Heart left ventricle (tissue), 16 donors: ENCODE measurements around the gene GIMAP7. TPM values are rescaled to one million over a fixed set of nuclear protein-coding genes. Genes with fewer than 3 reads are reported as not detected.
"Not testable (repeated sequence)": the region's sequence is repeated elsewhere in the genome, so short reads cannot be mapped to it uniquely, and the experiment has no call there.

Source experiments
- ATAC-seq, 4 donors: fragments of 200-7000 bp; cut with Tn5 transposase; one replicate each; pipeline ENCODE4 v1.9.1; 2020 to 2022; ENCODE audit warnings: moderate library complexity in 4 of 4, mild to moderate bottlenecking in 3 of 4, moderate number of reproducible peaks in 1 of 4
- DNase-seq, 5 donors: peaks; one replicate each; pipeline ENCODE4 v3.0.0-alpha.2; 2020
- H3K27ac ChIP-seq, 12 donors: fragments of 200-600 bp; sonication (generic) in 4 of 12; one replicate each; pipeline versions ENCODE4 v1.5.0 to v1.8.0; 2016 to 2022; ENCODE audit warnings: mild to moderate bottlenecking in 2 of 12
- H3K27me3 ChIP-seq, 9 donors: fragments of 200-600 bp; sonication (generic) in 2 of 9; one replicate each; pipeline versions ENCODE4 v1.5.1 to v1.8.0; 2016 to 2022; ENCODE audit warnings: mild to moderate bottlenecking in 3 of 9
- H3K36me3 ChIP-seq, 9 donors: fragments of 200-600 bp; sonication (generic) in 2 of 9; one replicate each; pipeline versions ENCODE4 v1.5.0 to v1.8.0; 2018 to 2022; ENCODE audit warnings: mild to moderate bottlenecking in 2 of 9
- H3K4me1 ChIP-seq, 12 donors: fragments of 200-600 bp; sonication (generic) in 4 of 12; one replicate each; pipeline versions ENCODE4 v1.5.0 to v1.8.0; 2016 to 2022; ENCODE audit warnings: mild to moderate bottlenecking in 3 of 12
- H3K4me3 ChIP-seq, 12 donors: fragments of 200-600 bp; sonication (generic) in 4 of 12; one replicate each; pipeline versions ENCODE4 v1.5.0 to v1.8.0; 2017 to 2022; ENCODE audit warnings: mild to moderate bottlenecking in 9 of 12, moderate library complexity in 4 of 12
- H3K9me3 ChIP-seq, 12 donors: fragments of 200-600 bp; sonication (generic) in 4 of 12; one replicate each; pipeline versions ENCODE4 v1.5.0 to v1.8.0; 2016 to 2022; ENCODE audit warnings: mild to moderate bottlenecking in 1 of 12
- POLR2A ChIP-seq, 2 donors: fragments of 450-650 bp; IDR thresholded peaks; one replicate each; pipeline ENCODE4 v1.6.1; 2017; ENCODE audit warnings: antibody characterized with exemption in 2 of 2, mild to moderate bottlenecking in 2 of 2, moderate library complexity in 2 of 2
- WGBS, 4 donors: extraction: QIAGEN DNeasy Blood & Tissue Kit in 2 of 4; methylation state at CpG; one replicate each; pipeline versions ENCODE4 v1.1.5 to v1.1.7; 2013 to 2018; 5-methylcytosine and 5-hydroxymethylcytosine counted together
- intact Hi-C, 10 donors: fragments of 100-400 bp; cut with DNase I; formaldehyde crosslinking; loops; one replicate each; pipeline versions ENCODE4 v1.11.1 to v1.14.2; 2022
- polyA plus RNA-seq, 2 donors: library from polyadenylated mRNA; stranded (reverse); fragments of 200-250 nt; gene quantifications; one replicate each; pipeline ENCODE4 v1.2.3, GENCODE V29; 2013
- total RNA-seq, 9 donors: library from RNA; depleted of rRNA in 2 of 9; stranded (reverse); fragments of >200 nt in 2 of 9; fragmentation: NEBNext Ultra II Directional in 3 of 9; extraction: Animal tissue kit (Norgen Biotek cat#: 25700) in 3 of 9; gene quantifications; one replicate each; pipeline versions ENCODE4 v1.1.0 to v1.2.4, GENCODE V29; 2016 to 2023
- TF ChIP-seq, protein P1 (sequence below), 12 donors: fragments of 200-600 bp; sonication (generic) in 4 of 12; IDR thresholded peaks; one replicate each; pipeline versions ENCODE4 v1.5.0 to v1.8.0; 2018 to 2022; ENCODE audit warnings: antibody characterized with exemption in 12 of 12, mild to moderate bottlenecking in 5 of 12
- donor health status: ischemic (EF 13 %, LVEDD 7.1; RV severe dilation, severe dysfunction).
- donor health status: healthy with polysubstance abuse.
- donor health status: DM: no; HTN: yes; CAD: no.
- donor health status: DM: no; HTN: no; CAD: no.
- donor health status: ischemic (EF 25% LVEDD 6.9; RV normal size, moderate dysfunction).
- donor health status: ischemic (EF 25% LVEDD 5.7; RV mildly dilated, moderate dysfunction).
- donor health status: healthy.
- donor health status: DM: yes; HTN: yes; CAD: no.
- donor health status: ischemic (EF 35%, LVEDD 5.7; RV mildly dilated, moderate dysfunction).
- donor health status: nonischemic (EF 11% LVEDD 7.7; RV severe dilation, severe dysfunction).
- donor health status: DM: yes; HTN: yes; CAD: no.
- donor health status: PGD.
- donor health status: ischemic (EF 29% LVEDD 5.4; RV normal size, mild dysfunction).
- donor health status: nonischemic (EF 23%, LVEDD 6.1; RV moderate dilation, normal function).

GIMAP7 gene
- total and polyA plus RNA-seq, 11 donors: 14.4 to 48.0 (median 20.0) TPM

GRCh38 chr7:150481186-150481920 lies 33.3 kb upstream of the GIMAP7 start:
- peak overlapping the region in 1 of 12 donors; percentile 2 for H3K4me3 ChIP-seq
- DNase-seq (peak in 1 of 5 donors; percentile 51), ATAC-seq (peak in 3 of 4 donors; percentile 11 to 35 (median 25))
- intact Hi-C loops: loop anchor here in 1 of 10 donors (5.0 kb wide), 1 partner anchor 36 kb away; no protein-coding TSS in a partner anchor
- peaks cover 0 to 33% (median 12%) of the 10 kb centered on the region in 9 donors for H3K36me3 ChIP-seq
- peak overlapping the region; percentile 1 to 96 (median 72) for H3K27ac ChIP-seq
- H3K9me3 ChIP-seq: no peaks in the 10 kb centered on the region
- TF ChIP-seq POLR2A (IDR thresholded peaks at IDR 0.05): no peak
- TF ChIP-seq, protein P1, sequence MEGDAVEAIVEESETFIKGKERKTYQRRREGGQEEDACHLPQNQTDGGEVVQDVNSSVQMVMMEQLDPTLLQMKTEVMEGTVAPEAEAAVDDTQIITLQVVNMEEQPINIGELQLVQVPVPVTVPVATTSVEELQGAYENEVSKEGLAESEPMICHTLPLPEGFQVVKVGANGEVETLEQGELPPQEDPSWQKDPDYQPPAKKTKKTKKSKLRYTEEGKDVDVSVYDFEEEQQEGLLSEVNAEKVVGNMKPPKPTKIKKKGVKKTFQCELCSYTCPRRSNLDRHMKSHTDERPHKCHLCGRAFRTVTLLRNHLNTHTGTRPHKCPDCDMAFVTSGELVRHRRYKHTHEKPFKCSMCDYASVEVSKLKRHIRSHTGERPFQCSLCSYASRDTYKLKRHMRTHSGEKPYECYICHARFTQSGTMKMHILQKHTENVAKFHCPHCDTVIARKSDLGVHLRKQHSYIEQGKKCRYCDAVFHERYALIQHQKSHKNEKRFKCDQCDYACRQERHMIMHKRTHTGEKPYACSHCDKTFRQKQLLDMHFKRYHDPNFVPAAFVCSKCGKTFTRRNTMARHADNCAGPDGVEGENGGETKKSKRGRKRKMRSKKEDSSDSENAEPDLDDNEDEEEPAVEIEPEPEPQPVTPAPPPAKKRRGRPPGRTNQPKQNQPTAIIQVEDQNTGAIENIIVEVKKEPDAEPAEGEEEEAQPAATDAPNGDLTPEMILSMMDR (IDR thresholded peaks at IDR 0.05): no peak
- peaks cover 2 to 95% (median 24%) of the 10 kb centered on the region in 12 donors for H3K4me1 ChIP-seq
- no peaks in the 10 kb centered on the region for H3K27me3 ChIP-seq
- WGBS, 4 donors: 58 to 70% (median 61%) methylated on average over 9 of the region's 9 CpGs

DNA sequence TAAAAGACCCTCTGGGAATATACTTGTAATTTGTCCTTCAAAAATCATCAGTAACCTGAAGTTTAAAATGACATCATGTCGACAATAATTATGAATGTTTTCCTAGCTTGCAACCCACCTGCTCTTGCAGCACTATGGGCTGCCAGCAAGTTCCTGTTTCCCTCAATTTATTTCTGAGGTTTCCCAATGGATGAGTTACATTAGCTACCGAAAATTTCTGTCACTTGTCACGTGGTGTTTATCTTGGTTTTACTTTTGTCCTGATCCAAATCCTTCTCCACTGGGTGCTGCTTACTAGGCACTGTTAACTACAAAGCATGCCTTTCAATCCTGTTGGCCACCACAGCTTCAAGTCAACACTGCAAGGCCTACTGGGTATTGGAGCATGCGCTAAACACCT lies 32.8 kb upstream of the GIMAP7 start:
- Histone ChIP-seq H3K36me3 (peaks cover 0 to 27% (median 11%) of the 10 kb centered on the region in 9 donors), H3K4me1 (peaks cover 2 to 89% (median 24%) of the 10 kb centered on the region in 12 donors), H3K9me3 (no peaks in the 10 kb centered on the region), H3K4me3 (no peak overlapping the region), H3K27ac (peak overlapping the region; percentile 1 to 96 (median 72)), H3K27me3 (no peaks in the 10 kb centered on the region)
- no peak for DNase-seq
- WGBS, 4 donors: 74 to 77% (median 75%) methylated on average over 4 of the region's 4 CpGs
- no peak for TF ChIP-seq POLR2A (IDR thresholded peaks at IDR 0.05)
- TF ChIP-seq, protein P1 (IDR thresholded peaks at IDR 0.05): no peak
- intact Hi-C loops: loop anchor here in 1 of 10 donors (5.0 kb wide), 1 partner anchor 35 kb away; no protein-coding TSS in a partner anchor
- ATAC-seq: no peak

DNA sequence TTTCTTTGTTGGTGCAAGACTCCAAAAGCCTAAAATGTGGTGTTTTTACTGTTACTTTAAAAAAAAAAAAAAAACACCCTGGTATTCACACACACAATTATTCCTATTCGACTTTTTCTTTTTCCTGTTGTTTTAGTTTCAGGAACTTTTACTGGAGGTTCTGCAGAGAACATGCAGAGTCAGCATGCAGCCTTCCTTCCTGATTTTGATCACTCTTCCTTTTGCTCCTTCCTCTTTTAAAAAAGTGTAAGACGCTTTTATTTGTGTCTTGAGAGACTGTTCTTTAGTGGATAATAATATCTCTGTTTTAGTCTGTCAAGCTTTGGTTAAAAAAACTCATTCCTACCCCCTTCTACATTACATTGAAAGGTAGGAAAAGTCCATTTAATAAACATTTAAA lies 31.2 kb upstream of the GIMAP7 start:
- peak overlapping the region in 4 of 12 donors; percentile 4 to 36 (median 14) for H3K4me3 ChIP-seq
- DNase-seq, H3K9me3 ChIP-seq, H3K27me3 ChIP-seq: not testable (repeated sequence)
- WGBS, 4 donors: 45 to 47% (median 46%) methylated on average over 2 of the region's 2 CpGs
- intact Hi-C loops: loop anchor here in 1 of 10 donors (5.0 kb wide), 1 partner anchor 34 kb away; no protein-coding TSS in a partner anchor
- H3K4me1 ChIP-seq: peaks cover 0 to 86% (median 18%) of the 10 kb centered on the region in 12 donors
- ATAC-seq: peak in 3 of 4 donors; percentile 26 to 63 (median 28)
- H3K36me3 ChIP-seq: peaks cover 0 to 11% (median 1%) of the 10 kb centered on the region in 9 donors
- H3K27ac ChIP-seq: peak overlapping the region; percentile 47 to 96 (median 72)

DNA sequence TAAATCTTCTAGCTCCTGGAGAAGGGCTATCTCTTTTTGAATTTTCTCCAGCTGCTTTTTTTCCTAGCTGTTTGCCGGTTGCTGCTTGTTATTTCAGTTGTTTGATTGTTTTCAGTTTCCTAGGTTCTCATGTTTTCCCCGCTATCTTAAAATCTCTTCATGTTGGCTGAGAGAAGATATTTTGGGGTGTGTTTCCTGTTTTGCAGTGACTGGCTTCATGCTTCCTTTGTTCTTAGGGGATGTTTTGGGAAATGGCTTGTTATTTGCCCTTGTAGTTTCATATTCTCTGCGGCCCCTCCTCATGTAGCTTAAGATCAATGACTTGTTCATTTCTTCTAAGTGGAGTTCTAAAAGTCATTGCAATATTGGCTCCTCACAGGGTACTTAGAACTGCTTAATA lies 30.6 kb upstream of the GIMAP7 start:
- Histone ChIP-seq H3K27ac (peak overlapping the region; percentile 19 to 96 (median 72)), H3K4me3 (peak overlapping the region in 4 of 12 donors; percentile 3 to 20 (median 8)), H3K4me1 (peaks cover 0 to 87% (median 14%) of the 10 kb centered on the region in 12 donors)
- not testable (repeated sequence) for DNase-seq, H3K36me3 ChIP-seq, H3K9me3 ChIP-seq, H3K27me3 ChIP-seq
- peak; percentile 22 to 70 (median 46) for ATAC-seq
- intact Hi-C loops: loop anchor here in 1 of 10 donors (5.0 kb wide), 1 partner anchor 33 kb away; no protein-coding TSS in a partner anchor
- WGBS, 4 donors: 52 to 59% (median 56%) methylated on average over 3 of the region's 3 CpGs

DNA sequence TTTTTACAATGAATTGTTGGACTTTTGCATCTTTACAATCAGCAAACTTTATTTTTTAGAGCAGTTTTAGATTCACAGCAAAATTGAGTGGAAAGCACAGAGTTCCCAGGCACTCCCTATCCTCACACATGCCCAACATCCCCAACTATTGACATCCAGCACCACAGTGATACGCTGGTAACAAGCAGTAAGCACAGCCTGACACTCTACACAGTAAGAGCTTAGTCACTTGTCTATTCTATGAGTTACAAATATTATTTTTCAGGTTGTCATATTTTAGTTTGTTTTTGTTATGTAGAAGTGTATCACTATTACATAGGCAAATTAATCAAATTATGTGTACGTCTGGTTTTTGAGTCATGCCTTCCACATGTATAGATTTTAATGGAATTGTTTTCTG lies 27.0 kb upstream of the GIMAP7 start:
- intact Hi-C loops: no loop called here
- ATAC-seq (no peak), DNase-seq (no peak)
- H3K4me3 ChIP-seq: no peak overlapping the region
- TF ChIP-seq, protein P1 (IDR thresholded peaks at IDR 0.05): no peak
- no peaks in the 10 kb centered on the region for H3K36me3 ChIP-seq
- 87 to 94% (median 92%) methylated on average over 2 of the region's 2 CpGs for WGBS, 4 donors
- peaks cover 0 to 62% (median 0%) of the 10 kb centered on the region in 12 donors for H3K4me1 ChIP-seq
- peaks cover 0 to 14% (median 0%) of the 10 kb centered on the region in 12 donors for H3K9me3 ChIP-seq
- no peaks in the 10 kb centered on the region for H3K27me3 ChIP-seq
- peak overlapping the region in 1 of 12 donors; percentile 73 for H3K27ac ChIP-seq
